ENCODE results near the gene C2orf78. TPM values are rescaled to one million over a fixed set of nuclear protein-coding genes. Genes with fewer than 3 reads are reported as not detected.
"Not testable (repeated sequence)": the region's sequence is repeated elsewhere in the genome, so short reads cannot be mapped to it uniquely, and the experiment has no call there.

The C2orf78 gene, protein sequence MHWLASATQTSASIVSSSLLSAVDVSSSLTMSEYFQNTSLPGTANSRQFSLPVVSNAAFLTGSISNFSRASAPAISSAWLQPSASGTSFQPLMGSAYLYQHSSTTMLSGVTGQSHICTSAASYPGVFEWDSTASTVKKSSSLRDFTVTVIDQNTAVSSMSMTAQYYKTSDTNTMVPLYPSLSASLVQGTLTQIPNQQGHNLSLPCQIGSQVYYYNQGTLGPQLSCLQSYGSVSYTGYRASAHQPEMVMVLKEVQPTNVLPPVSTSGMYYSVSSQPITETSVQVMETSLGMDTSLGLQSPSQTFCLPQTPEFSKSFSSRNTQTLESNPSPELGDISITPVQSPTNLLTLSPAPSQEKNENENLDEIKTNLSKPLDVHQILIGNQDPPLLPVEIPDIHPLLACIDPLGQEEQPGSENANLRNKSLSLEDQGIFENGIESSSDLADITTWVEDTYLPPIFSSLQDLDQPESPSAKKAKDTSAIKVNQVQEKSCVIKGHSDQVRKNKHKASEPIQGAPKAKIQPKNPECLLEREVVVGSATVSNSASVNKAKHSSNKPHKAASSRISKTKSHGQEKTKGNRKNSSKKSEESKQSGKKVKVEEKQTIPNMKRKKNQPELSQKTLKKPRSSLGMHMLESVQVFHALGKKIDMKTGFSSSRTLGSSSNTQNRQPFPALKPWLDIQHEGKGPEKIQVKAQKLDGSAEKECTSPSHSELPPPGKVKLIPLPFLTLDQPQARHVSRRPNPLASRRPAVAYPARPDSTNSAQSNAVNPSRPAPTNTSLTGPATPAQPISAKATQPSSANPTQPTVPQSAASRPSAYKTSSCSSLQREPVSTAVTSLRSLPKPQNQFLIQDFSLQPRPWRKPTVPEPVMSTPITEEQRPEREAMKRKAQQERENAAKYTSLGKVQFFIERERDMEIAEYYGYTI
- total RNA-seq (2021; ENCODE audit: unreplicated experiment) (not detected), Bru-seq, nascent RNA (not detected), BruChase-seq, experiment 1, labeled RNA remaining after a 2-hour chase (not detected), BruChase-seq, experiment 2, labeled RNA remaining after a 6-hour chase (not detected)
- not detected for polyA plus RNA-seq (2012; ENCODE audit: insufficient read length)
- long read RNA-seq = 0 reads

DNA sequence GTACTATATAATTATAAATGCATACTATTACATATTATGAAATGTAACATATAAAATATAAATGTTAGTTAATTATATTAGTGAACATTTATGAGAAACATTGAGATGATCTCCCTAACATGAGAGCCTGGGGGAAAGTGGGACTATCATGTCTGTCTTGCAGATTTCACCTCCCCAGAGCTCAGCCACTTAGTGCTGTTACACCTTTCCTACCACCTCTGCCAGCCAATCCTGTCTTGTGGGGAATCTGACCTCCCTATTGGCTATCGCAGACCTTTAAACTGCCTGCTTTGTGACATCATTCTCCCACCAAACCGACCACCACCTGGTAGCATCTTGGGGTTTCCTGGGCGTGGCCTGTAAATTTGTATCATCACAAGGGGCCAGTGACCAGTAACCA, at the start of gene C2orf78:
Gene C2orf78 (plus strand): TSS at position 301 of the 400 bp plus-strand sequence. CDS start 127 bp downstream, outside the sequence.
- H3K4me1 ChIP-seq (ENCODE audit: control insufficient read depth, insufficient read depth, low read length); DNase-seq (ENCODE audit: low read depth, low spot score); H3K9me3 ChIP-seq (ENCODE audit: control insufficient read depth, insufficient read depth, low read depth, low read length); BruUV-seq (replicated peaks); POLR2A ChIA-PET; ATAC-seq; H3K36me3 ChIP-seq (ENCODE audit: control insufficient read depth, insufficient read depth, low read length); in situ Hi-C loops (cut with HindIII; ENCODE audit: low pct_unique_long_range_greater_than_20kb, low sequenced_read_pairs); H3K27me3 ChIP-seq (ENCODE audit: control insufficient read depth, insufficient read depth, low read length); intact Hi-C loops (cut with micrococcal nuclease; ENCODE audit: unreplicated experiment); CTCF ChIA-PET: not testable (repeated sequence)
- Histone ChIP-seq H3K27ac (ENCODE audit: low read length) (peak within 1 kb of the TSS; percentile 82), H3K4me3 (ENCODE audit: low read depth in 2 of 2, low read length in 2 of 2) (peak within 1 kb of the TSS; percentile 14 to 45; a peak in 3 of 4 replicates)

DNA sequence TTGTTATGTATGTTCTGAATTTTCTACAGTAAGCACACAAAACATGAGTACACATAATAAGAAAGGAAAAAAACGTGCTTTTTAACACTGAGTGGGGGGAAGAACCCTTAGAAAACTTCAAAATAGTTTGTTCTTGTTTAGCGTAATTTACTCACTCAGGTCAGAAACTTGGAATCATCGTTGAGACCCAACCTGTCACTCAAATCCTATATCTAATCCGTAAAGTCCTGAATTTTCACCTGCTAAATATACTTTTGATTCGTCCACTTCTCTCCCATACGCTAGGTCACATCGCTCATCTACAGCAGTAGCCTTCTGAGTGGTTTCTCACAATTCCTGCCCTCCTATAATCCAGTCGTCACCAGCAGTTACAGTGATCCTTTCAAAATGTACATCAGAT, 47.6 kb upstream of the C2orf78 start:
- Histone ChIP-seq H3K27ac (ENCODE audit: low read length) (peak overlapping the region; percentile 90), H3K9me3 (ENCODE audit: control insufficient read depth, insufficient read depth, low read depth, low read length) (peaks cover 6% of the 10 kb centered on the region; the same call in 1 of the 2 replicates), H3K27me3 (ENCODE audit: control insufficient read depth, insufficient read depth, low read length) (no peaks in the 10 kb centered on the region), H3K4me3 (ENCODE audit: low read depth in 2 of 2, low read length in 2 of 2) (peak overlapping the region; percentile 94 to 96), H3K36me3 (ENCODE audit: control insufficient read depth, insufficient read depth, low read length) (peaks cover 6% of the 10 kb centered on the region), H3K4me1 (ENCODE audit: control insufficient read depth, insufficient read depth, low read length) (peaks cover 6% of the 10 kb centered on the region; the same call in 1 of the 2 replicates)
- in situ Hi-C loops (cut with HindIII; ENCODE audit: low pct_unique_long_range_greater_than_20kb, low sequenced_read_pairs) = no loop called here
- CTCF ChIA-PET = no interaction called here
- DNase-seq (ENCODE audit: low read depth, low spot score) (no peak), ATAC-seq (no peak; the same call in none of the 2 replicates)
- intact Hi-C loops (cut with micrococcal nuclease; ENCODE audit: unreplicated experiment) = no loop called here
- TSS peak; percentile 87 for BruUV-seq (replicated peaks)
- POLR2A ChIA-PET = interaction anchor here (0.5 to 0.9 kb wide), 2 partner anchors 107 to 127 kb away, joined by 3 to 9 read pairs; no protein-coding TSS in a partner anchor
- TF ChIP-seq, protein P1, sequence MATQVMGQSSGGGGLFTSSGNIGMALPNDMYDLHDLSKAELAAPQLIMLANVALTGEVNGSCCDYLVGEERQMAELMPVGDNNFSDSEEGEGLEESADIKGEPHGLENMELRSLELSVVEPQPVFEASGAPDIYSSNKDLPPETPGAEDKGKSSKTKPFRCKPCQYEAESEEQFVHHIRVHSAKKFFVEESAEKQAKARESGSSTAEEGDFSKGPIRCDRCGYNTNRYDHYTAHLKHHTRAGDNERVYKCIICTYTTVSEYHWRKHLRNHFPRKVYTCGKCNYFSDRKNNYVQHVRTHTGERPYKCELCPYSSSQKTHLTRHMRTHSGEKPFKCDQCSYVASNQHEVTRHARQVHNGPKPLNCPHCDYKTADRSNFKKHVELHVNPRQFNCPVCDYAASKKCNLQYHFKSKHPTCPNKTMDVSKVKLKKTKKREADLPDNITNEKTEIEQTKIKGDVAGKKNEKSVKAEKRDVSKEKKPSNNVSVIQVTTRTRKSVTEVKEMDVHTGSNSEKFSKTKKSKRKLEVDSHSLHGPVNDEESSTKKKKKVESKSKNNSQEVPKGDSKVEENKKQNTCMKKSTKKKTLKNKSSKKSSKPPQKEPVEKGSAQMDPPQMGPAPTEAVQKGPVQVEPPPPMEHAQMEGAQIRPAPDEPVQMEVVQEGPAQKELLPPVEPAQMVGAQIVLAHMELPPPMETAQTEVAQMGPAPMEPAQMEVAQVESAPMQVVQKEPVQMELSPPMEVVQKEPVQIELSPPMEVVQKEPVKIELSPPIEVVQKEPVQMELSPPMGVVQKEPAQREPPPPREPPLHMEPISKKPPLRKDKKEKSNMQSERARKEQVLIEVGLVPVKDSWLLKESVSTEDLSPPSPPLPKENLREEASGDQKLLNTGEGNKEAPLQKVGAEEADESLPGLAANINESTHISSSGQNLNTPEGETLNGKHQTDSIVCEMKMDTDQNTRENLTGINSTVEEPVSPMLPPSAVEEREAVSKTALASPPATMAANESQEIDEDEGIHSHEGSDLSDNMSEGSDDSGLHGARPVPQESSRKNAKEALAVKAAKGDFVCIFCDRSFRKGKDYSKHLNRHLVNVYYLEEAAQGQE (IDR thresholded peaks at IDR 0.05; ENCODE audit: insufficient read depth in 1 of 2, low read depth in 2 of 2, low read length in 1 of 2) = no peak
- no peak for TF ChIP-seq SIN3A (IDR thresholded peaks at IDR 0.05; ENCODE audit: borderline replicate concordance, insufficient read depth, low read depth, low read length)
- no peak for TF ChIP-seq POLR2AphosphoS5 (IDR thresholded peaks at IDR 0.05; ENCODE audit: low read depth, low read length)
- TF ChIP-seq, protein P2, sequence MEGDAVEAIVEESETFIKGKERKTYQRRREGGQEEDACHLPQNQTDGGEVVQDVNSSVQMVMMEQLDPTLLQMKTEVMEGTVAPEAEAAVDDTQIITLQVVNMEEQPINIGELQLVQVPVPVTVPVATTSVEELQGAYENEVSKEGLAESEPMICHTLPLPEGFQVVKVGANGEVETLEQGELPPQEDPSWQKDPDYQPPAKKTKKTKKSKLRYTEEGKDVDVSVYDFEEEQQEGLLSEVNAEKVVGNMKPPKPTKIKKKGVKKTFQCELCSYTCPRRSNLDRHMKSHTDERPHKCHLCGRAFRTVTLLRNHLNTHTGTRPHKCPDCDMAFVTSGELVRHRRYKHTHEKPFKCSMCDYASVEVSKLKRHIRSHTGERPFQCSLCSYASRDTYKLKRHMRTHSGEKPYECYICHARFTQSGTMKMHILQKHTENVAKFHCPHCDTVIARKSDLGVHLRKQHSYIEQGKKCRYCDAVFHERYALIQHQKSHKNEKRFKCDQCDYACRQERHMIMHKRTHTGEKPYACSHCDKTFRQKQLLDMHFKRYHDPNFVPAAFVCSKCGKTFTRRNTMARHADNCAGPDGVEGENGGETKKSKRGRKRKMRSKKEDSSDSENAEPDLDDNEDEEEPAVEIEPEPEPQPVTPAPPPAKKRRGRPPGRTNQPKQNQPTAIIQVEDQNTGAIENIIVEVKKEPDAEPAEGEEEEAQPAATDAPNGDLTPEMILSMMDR (IDR thresholded peaks at IDR 0.05) = no peak
- no peak for TF ChIP-seq TCF7L2 (IDR thresholded peaks at IDR 0.05; ENCODE audit: low read depth, low read length)
